AG04450 (cell line): ENCODE results near the gene LRRC8D. TPM values are rescaled to one million over a fixed set of nuclear protein-coding genes. Genes with fewer than 3 reads are reported as not detected.

Experiments
- CTCF ChIA-PET: fragments of 300-600, 350-600 bp; formaldehyde crosslinking; extraction: SDS; loops from one replicate; lab custom pipeline; 2022; ENCODE audit warnings: antibody characterized with exemption, inconsistent platforms; lab: Charles Lee
- POLR2A ChIA-PET: fragments of 350-600 bp; formaldehyde crosslinking; extraction: SDS; loops from one replicate; lab custom pipeline; 2021; ENCODE audit warnings: antibody characterized with exemption, inconsistent platforms; lab: Yijun Ruan, JAX
- DNase-seq: peaks from one replicate; pipeline ENCODE4 v3.0.0-alpha.2; 2011; ENCODE audit warnings: low read depth, low spot score
- H3K27ac ChIP-seq: one replicate; pipeline ENCODE4 v1.5.1; 2012; ENCODE audit warnings: low read depth, low read length, control low read depth
- H3K27me3 ChIP-seq: one replicate; pipeline ENCODE4 v1.6.0; 2012; ENCODE audit warnings: low read length; ENCODE audit not compliant: control insufficient read depth, insufficient read depth
- H3K4me3 ChIP-seq: 2 replicates; pipeline ENCODE4 v1.5.1; 2011; ENCODE audit warnings: mild to moderate bottlenecking, low read depth, low read length, control low read depth
- H3K9me3 ChIP-seq: 2 replicates; pipeline ENCODE4 v1.5.1; 2012; ENCODE audit warnings: low read length; ENCODE audit not compliant: control insufficient read depth, insufficient read depth
- polyA plus RNA-seq: library from polyadenylated mRNA; depleted of rRNA; stranded (reverse); fragments of >200 nt; gene quantifications from 2 replicates; pipeline ENCODE4 v1.2.3, GENCODE V29; 2011
- TF ChIP-seq, protein P1 (sequence below): IDR thresholded peaks from 2 replicates; pipeline ENCODE4 v1.5.1; 2011; ENCODE audit warnings: low read depth, low read length, control low read depth, inconsistent platforms

Gene LRRC8D
- polyA plus RNA-seq, 1 experiment: 48.7 TPM

DNA sequence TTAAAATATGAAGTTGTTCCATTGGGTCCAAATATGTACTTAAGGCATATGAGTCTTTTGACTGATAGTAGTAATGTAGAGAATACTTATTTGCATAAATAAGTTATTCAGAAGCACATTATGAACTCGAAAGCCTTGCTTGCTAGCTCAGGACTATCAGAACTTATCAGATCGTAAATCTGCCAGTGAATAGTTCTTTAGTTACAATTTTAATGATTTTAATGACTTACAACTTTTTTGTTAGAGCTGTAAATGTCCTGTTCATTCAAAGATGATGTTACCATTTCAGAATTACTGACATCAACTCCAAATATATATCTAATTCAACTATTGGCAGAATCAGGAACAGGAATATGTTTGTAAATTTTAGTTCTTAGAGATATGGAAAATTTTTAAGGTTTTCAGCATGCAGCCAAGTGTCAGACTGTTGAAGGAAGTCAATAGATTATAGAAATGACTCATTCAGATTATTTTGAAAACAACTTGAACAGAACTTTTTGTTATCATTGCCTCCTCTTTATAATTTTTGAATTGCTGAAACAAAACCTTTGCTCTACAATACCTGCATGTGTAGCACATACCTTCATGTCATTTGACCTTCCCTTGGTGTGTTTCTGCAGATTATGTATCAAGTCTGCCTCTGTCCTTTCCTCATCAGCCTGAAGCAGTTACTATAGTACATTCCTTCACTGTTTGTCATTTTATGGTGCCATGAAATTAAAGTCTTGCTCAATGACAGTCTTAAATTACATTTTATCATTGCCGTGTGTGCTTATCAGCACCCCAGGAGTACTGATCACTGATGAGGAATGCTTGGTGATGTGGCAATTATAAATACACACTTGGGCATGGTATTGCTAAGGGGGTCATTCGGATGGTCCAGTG is 44.9 kb downstream of the LRRC8D start:
- ChIA-PET POLR2A (no interaction called here), CTCF (no interaction called here)
- DNase-seq: no peak
- no peaks in the 10 kb centered on the region for H3K9me3 ChIP-seq
- H3K4me3 ChIP-seq: no peak overlapping the region
- no peak overlapping the region for H3K27ac ChIP-seq
- H3K27me3 ChIP-seq: no peaks in the 10 kb centered on the region
- TF ChIP-seq, protein P1, sequence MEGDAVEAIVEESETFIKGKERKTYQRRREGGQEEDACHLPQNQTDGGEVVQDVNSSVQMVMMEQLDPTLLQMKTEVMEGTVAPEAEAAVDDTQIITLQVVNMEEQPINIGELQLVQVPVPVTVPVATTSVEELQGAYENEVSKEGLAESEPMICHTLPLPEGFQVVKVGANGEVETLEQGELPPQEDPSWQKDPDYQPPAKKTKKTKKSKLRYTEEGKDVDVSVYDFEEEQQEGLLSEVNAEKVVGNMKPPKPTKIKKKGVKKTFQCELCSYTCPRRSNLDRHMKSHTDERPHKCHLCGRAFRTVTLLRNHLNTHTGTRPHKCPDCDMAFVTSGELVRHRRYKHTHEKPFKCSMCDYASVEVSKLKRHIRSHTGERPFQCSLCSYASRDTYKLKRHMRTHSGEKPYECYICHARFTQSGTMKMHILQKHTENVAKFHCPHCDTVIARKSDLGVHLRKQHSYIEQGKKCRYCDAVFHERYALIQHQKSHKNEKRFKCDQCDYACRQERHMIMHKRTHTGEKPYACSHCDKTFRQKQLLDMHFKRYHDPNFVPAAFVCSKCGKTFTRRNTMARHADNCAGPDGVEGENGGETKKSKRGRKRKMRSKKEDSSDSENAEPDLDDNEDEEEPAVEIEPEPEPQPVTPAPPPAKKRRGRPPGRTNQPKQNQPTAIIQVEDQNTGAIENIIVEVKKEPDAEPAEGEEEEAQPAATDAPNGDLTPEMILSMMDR: no peak

DNA sequence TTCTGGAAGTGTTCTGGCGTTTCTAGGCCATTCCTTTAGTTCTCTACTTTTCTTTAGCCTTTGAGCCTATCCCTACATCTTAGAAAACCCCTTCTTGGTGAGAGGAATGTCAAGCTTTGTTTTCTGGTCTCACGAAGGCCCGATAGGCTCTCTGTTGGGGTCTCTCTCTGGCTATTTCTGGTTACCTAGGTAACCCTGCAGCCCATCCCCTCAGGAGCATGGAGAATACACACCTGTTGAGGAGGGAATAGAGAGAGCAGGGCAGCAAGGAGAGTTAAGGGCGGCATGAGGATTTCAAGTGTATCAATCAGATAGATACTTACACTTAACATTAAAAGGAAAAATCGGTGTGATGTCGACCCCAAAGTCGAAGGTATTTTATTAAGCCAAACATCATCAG is 45.7 kb downstream of the LRRC8D start:
- no peak overlapping the region for H3K27ac ChIP-seq
- H3K9me3 ChIP-seq: no peaks in the 10 kb centered on the region
- no peak overlapping the region for H3K4me3 ChIP-seq
- no peaks in the 10 kb centered on the region for H3K27me3 ChIP-seq
- TF ChIP-seq, protein P1: no peak
- CTCF ChIA-PET: no interaction called here
- POLR2A ChIA-PET: no interaction called here
- DNase-seq: no peak

DNA sequence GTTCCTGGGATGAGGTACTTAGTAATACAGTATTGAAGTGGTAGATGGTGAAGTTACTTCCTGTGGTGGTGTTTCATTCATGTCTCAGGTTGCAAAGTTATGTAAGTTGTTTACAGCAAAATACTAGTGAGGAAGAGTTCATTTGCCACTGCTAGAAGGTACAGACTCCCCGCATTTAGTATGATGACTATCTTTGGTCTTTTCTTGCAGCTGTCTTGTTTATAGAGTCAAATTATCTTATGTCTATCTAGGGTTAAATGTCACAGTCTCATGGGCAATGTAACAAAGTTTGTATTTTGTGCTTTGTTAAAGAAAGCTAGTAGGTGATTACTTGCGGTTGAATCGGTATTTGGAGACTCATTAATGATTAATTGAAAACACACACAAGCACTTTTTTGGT is 50.2 kb downstream of the LRRC8D start:
- H3K9me3 ChIP-seq: no peaks in the 10 kb centered on the region
- H3K27ac ChIP-seq: no peak overlapping the region
- TF ChIP-seq, protein P1: no peak
- no peak overlapping the region for H3K4me3 ChIP-seq
- ChIA-PET CTCF (no interaction called here), POLR2A (no interaction called here)
- no peak for DNase-seq
- H3K27me3 ChIP-seq: no peaks in the 10 kb centered on the region

DNA sequence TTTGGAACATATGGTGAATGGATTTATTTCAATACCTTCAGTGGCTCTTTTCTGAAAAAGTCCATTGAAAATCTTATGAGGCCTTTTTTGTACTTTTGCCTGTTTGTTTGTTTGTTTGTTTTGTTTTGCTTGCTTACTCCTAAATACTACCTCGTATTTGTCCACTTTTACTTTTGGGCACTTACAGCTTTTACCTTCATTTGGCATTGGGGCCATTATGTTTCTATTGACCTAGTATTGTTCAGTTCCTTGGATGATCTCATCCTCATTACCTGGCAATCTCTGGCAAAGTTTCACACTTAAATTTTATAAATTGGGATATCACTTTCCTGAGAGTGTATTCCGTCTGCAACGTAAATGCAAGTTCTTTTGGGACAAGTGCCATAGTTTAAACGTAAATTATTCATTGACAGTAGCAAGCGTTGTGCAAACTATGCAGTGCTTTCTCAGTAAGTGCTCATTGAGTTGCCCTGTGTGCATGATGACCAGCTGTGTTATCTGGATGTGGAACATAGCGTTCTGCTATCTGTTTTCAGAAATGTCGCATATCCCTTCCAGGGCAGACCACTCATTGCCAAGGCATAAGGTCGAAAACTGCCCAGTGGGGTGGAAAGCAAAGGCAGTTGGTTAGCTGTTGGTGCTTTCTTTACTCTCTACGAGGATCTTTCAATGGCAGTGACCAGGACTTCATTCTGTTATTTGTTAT is 51.1 kb downstream of the LRRC8D start:
- DNase-seq: no peak
- Histone ChIP-seq H3K4me3 (no peak overlapping the region), H3K27me3 (no peaks in the 10 kb centered on the region), H3K9me3 (no peaks in the 10 kb centered on the region), H3K27ac (no peak overlapping the region)
- TF ChIP-seq, protein P1: no peak
- ChIA-PET POLR2A (interaction anchor here (0.6 to 1.3 kb wide), 2 partner anchors 28 to 75 kb away, joined by 3 to 5 read pairs; no protein-coding TSS in a partner anchor), CTCF (interaction anchor here (1.5 kb wide), 1 partner anchor 10 kb away, joined by 3 read pairs; no protein-coding TSS in a partner anchor)
